HEK293T (cell line): ENCODE results near the gene HACL1.
A peak's percentile ranks its signal among the peaks of the same experiment; 100 is the strongest.
"Not testable (repeated sequence)": the region's sequence is repeated elsewhere in the genome, so short reads cannot be mapped to it uniquely, and the experiment has no call there.

Experiments
- CTCF ChIA-PET: fragments of 350-600 bp; formaldehyde crosslinking; extraction: SDS; loops from one replicate; lab custom pipeline; 2021; ENCODE audit warnings: antibody characterized with exemption, inconsistent platforms; lab: Yijun Ruan, JAX
- POLR2A ChIA-PET: fragments of 350-600 bp; formaldehyde crosslinking; extraction: SDS; loops from one replicate; lab custom pipeline; 2020; ENCODE audit warnings: antibody characterized with exemption, inconsistent platforms; lab: Yijun Ruan, JAX
- DNase-seq: peaks from one replicate; pipeline ENCODE4 v3.0.0; 2012; ENCODE audit warnings: mixed read lengths; ENCODE audit errors: extremely low spot score
- ARNT ChIP-seq: fragments of 450-650 bp; IDR thresholded peaks from 2 replicates; pipeline ENCODE4 v1.6.1; 2017; ENCODE audit warnings: mild to moderate bottlenecking
- BHLHE40 ChIP-seq: fragments of 450-650 bp; IDR thresholded peaks from 2 replicates; pipeline ENCODE4 v1.6.1; 2016; ENCODE audit warnings: mild to moderate bottlenecking, moderate library complexity, borderline replicate concordance
- CTBP1 ChIP-seq: fragments of 450-650 bp; IDR thresholded peaks from 2 replicates; pipeline ENCODE4 v1.6.1; 2016; ENCODE audit warnings: borderline replicate concordance
- ELF4 ChIP-seq: fragments of 450-650 bp; IDR thresholded peaks from 2 replicates; pipeline ENCODE4 v1.6.1; 2017; ENCODE audit warnings: antibody characterized with exemption
- FOXA1 ChIP-seq: fragments of 450-650 bp; IDR thresholded peaks from 2 replicates; pipeline ENCODE4 v1.6.1; 2016; ENCODE audit warnings: mild to moderate bottlenecking
- FOXK2 ChIP-seq: fragments of 450-650 bp; IDR thresholded peaks from 2 replicates; pipeline ENCODE4 v1.6.1; 2016; ENCODE audit warnings: mild to moderate bottlenecking
- FOXM1 ChIP-seq: fragments of 450-650 bp; IDR thresholded peaks from 2 replicates; pipeline ENCODE4 v1.6.1; 2017; ENCODE audit warnings: mild to moderate bottlenecking, borderline replicate concordance
- HDGF ChIP-seq: fragments of 450-650 bp; IDR thresholded peaks from 2 replicates; pipeline ENCODE4 v1.6.1; 2017; ENCODE audit warnings: antibody characterized with exemption, borderline replicate concordance
- L3MBTL2 ChIP-seq: fragments of 450-650 bp; conservative IDR thresholded peaks from 2 replicates; pipeline ENCODE4 v1.6.1; 2016; ENCODE audit warnings: mild to moderate bottlenecking
- LEF1 ChIP-seq: fragments of 450-650 bp; IDR thresholded peaks from 2 replicates; pipeline ENCODE4 v1.6.1; 2017; ENCODE audit warnings: mild to moderate bottlenecking, borderline replicate concordance
- NFRKB ChIP-seq: fragments of 450-650 bp; IDR thresholded peaks from 2 replicates; pipeline ENCODE4 v1.6.1; 2016; ENCODE audit warnings: mild to moderate bottlenecking, moderate library complexity
- PKNOX1 ChIP-seq: fragments of 450-650 bp; IDR thresholded peaks from 2 replicates; pipeline ENCODE4 v1.6.1; 2016
- SP1 ChIP-seq: fragments of 450-650 bp; IDR thresholded peaks from 2 replicates; pipeline ENCODE4 v1.6.1; 2017
- SUZ12 ChIP-seq: fragments of 450-650 bp; IDR thresholded peaks from 2 replicates; pipeline ENCODE4 v1.6.1; 2016; ENCODE audit warnings: mild to moderate bottlenecking
- TARDBP ChIP-seq: fragments of 450-650 bp; IDR thresholded peaks from 2 replicates; pipeline ENCODE4 v1.6.1; 2016
- ZNF384 ChIP-seq: fragments of 450-650 bp; IDR thresholded peaks from 2 replicates; pipeline ENCODE4 v1.6.1; 2016

HACL1 gene

GRCh38 chr3:15630646-15631350 lies 29.4 kb upstream of the HACL1 start:
- ChIA-PET POLR2A (interaction anchor here (1.0 kb wide), 1 partner anchor 29 kb away, joined by 3 read pairs; the partner anchor contains the start of genes BTD and HACL1), CTCF (interaction anchor here (0.6 to 0.8 kb wide), 4 partner anchors 15 to 182 kb away, joined by 3 to 4 read pairs (median 3); no protein-coding TSS in a partner anchor)
- no peak for DNase-seq
- TF ChIP-seq FOXA1 = no peak
- TF ChIP-seq PKNOX1 = peak; percentile 93

DNA sequence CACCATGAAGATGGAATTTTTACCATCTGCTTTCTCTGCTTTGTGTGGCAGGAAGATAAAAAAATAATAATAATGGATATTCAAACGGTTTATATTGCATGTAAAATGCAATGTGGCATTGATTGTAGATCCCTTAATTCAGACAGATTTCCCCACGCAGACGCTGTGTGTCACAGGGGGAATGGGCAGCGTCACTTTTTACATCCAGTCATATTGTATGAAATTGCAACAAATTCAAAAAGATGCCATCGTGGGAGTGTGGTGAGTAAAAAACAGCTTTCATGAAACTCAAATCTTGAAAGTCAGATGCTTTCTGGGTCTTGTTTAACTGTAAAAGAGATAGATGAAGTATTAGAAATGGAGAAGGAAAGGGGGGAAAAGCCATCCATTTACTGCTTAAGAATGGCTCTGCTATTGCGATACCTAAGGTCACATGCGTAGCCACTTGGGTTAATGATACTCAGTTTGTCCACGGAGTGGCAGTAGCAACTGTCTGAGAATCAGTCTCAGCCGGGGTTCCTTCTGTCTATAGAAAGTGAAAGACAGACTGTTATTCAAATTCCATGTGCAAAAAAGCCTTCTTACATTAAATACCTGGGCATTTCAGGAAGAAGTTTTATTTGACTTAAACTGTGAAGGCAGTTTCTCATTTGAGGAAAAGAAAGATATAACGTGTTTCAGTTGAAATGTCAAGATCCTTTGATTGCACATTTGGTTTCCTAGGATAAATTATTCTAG lies 28.7 kb upstream of the HACL1 start:
- ChIA-PET POLR2A (interaction anchor here (1.0 kb wide), 1 partner anchor 28 kb away, joined by 3 read pairs; the partner anchor contains the start of genes BTD and HACL1), CTCF (interaction anchor here (0.7 to 0.8 kb wide), 3 partner anchors 14 to 182 kb away, joined by 3 to 4 read pairs (median 3); no protein-coding TSS in a partner anchor)
- no peak for TF ChIP-seq L3MBTL2
- no peak for TF ChIP-seq FOXA1
- no peak for TF ChIP-seq LEF1
- TF ChIP-seq HDGF = no peak
- TF ChIP-seq ARNT = no peak
- no peak for TF ChIP-seq ELF4
- no peak for TF ChIP-seq NFRKB
- no peak for TF ChIP-seq FOXK2
- TF ChIP-seq SP1 = no peak
- TF ChIP-seq ZNF384 = no peak
- DNase-seq = peak; percentile 67

DNA sequence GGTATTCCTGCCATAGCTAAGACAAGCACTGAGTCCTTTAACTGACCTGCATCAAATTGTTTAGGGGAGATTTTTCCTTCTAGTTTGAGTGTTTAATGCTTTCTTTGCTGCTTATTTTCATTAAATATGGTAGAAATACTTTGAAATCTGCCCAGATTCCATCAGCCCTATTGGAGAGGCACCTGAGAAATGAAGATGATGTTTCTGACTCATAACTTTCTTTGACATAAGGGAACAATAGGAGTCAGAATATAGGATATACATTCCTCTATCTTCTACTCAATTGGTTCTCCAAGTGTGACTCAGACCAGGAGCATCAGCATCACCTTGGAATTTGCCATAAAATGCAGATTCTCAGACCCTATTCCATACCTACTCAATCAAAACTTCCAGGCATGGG lies 27.6 kb upstream of the HACL1 start:
- DNase-seq = no peak
- CTCF ChIA-PET = no interaction called here
- POLR2A ChIA-PET = no interaction called here
- TF ChIP-seq NFRKB = no peak
- no peak for TF ChIP-seq TARDBP
- TF ChIP-seq FOXA1 = no peak
- no peak for TF ChIP-seq L3MBTL2
- TF ChIP-seq ELF4 = no peak
- TF ChIP-seq SUZ12 = no peak
- TF ChIP-seq HDGF = no peak
- TF ChIP-seq SP1 = no peak
- TF ChIP-seq LEF1 = no peak
- TF ChIP-seq FOXK2 = no peak

GRCh38 chr3:15623535-15624440 lies 22.4 kb upstream of the HACL1 start:
- CTCF ChIA-PET = interaction anchor here (0.7 kb wide), 1 partner anchor 222 kb away, joined by 5 read pairs; no protein-coding TSS in a partner anchor
- TF ChIP-seq L3MBTL2 = no peak
- no peak for DNase-seq
- POLR2A ChIA-PET = no interaction called here

DNA sequence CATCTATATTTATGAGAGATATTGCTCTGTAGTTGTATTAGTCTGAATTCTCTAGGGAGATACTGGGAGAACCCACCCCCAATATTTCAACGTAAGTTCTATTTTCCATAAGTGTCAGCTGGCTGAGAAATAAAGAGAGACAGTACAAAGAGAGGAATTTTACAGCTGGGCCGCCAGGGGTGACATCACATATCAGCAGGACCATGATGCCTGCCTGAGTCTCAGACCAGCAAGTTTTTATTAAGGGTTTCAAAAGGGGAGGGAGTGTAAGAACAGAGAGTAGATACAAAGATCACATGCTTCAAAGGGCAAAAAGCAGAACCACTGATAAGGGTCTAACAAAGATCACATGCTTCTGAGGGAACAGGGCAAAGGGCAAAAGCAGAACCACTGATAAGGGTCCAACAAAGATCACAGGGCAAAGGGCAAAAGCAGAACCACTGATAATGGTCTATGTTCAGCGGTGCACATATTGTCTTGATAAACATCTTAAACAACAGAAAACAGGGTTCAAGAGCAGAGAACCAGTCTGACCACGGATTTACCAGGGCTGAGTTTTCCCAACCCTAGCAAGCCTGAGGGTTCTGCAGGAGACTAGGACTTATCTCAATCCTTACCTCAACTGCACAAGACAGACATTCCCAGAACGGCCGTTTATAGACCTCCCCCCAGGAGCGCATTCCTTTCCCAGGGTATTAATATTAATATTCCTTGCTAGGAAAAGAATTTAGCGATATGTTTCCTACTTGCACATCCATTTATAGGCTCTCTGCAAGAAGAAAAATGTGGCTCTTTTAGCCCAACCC lies 18.5 kb upstream of the HACL1 start:
- DNase-seq, CTCF ChIA-PET, POLR2A ChIA-PET: not testable (repeated sequence)

DNA sequence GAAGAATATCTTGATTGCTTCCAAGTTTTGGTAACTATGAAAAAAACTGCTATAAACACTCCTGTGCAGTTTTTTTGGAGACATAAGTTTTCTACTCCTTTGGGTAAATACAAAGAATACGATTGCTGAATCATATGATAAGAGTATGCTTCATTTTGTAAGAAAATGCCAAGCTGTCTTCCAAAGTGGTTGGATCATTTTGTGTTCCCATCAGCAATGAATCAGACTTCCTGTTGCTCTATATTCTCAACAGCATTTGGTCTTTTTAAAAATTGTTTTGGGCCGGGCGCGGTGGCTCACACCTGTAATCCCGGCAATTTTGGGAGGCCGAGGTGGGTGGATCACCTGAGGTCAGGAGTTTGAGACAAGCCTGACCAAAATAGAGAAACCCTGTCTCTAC lies 14.7 kb upstream of the HACL1 start:
- ChIA-PET POLR2A (no interaction called here), CTCF (interaction anchor here (1.5 kb wide), 1 partner anchor 15 kb away, joined by 3 read pairs; no protein-coding TSS in a partner anchor)
- no peak for TF ChIP-seq ZNF384
- TF ChIP-seq SP1 = no peak
- no peak for TF ChIP-seq NFRKB
- no peak for TF ChIP-seq FOXA1
- no peak for TF ChIP-seq LEF1
- no peak for TF ChIP-seq TARDBP
- no peak for TF ChIP-seq ARNT
- TF ChIP-seq CTBP1 = no peak
- TF ChIP-seq FOXK2 = no peak
- no peak for TF ChIP-seq HDGF
- TF ChIP-seq BHLHE40 = no peak
- TF ChIP-seq ELF4 = no peak

DNA sequence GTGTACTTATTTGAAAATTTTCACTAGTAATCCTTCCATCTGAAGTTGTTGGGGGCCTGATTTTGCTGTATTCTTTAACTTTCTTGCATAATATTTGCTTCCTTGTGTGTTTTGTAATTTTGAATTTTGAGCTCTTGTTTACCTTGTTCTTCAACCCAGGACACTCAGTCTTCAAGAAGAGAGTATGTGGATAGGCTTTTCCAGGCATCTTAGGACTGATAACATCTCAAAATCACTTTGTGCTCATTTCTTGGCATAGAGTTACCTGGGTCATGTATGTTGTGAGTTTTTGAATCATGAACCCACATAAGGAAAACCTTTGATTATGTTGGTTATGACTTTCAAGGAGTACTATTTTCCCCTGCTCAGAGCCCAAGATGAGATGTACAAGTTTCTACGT lies 13.6 kb upstream of the HACL1 start:
- ChIA-PET POLR2A (no interaction called here), CTCF (interaction anchor here (1.5 kb wide), 1 partner anchor 16 kb away, joined by 3 read pairs; no protein-coding TSS in a partner anchor)
- TF ChIP-seq LEF1 = no peak
- TF ChIP-seq FOXM1 = no peak
- no peak for TF ChIP-seq SP1
- TF ChIP-seq CTBP1 = no peak
- no peak for TF ChIP-seq TARDBP
- TF ChIP-seq SUZ12 = no peak
- no peak for TF ChIP-seq ELF4
- no peak for TF ChIP-seq FOXA1
- no peak for TF ChIP-seq BHLHE40
- no peak for TF ChIP-seq FOXK2
- TF ChIP-seq ARNT = no peak
- TF ChIP-seq NFRKB = no peak
- TF ChIP-seq HDGF = no peak
- no peak for TF ChIP-seq L3MBTL2
- no peak for TF ChIP-seq PKNOX1
- no peak for TF ChIP-seq ZNF384
- DNase-seq = no peak

More for the DNA sequence above, 14.7 kb upstream of the HACL1 start:
- no peak for DNase-seq
